GM12878 (cell line): Measurements from ENCODE around the gene PCID2. TPM values are rescaled to one million over a fixed set of nuclear protein-coding genes. Genes with fewer than 3 reads are reported as not detected.
"Not testable (repeated sequence)": the region's sequence is repeated elsewhere in the genome, so short reads cannot be mapped to it uniquely, and the experiment has no call there.

ENCODE experiments used
- ATAC-seq: fragments of 200-7000 bp; cut with Tn5 transposase; 3 replicates; pipeline ENCODE4 v1.9.1; 2020; ENCODE audit warnings: mild to moderate bottlenecking, moderate library complexity
- BruUV-seq: library from RNA; stranded (reverse); fragments of 400-500 nt; replicated peaks from 2 replicates; lab custom pipeline; 2021; lab: Mats Ljungman, UMichigan
- CTCF ChIA-PET: fragments of 300-600 bp; sonication (Branson Sonifier 250); formaldehyde crosslinking; extraction: SDS; loops from one replicate; lab custom pipeline; 2021; ENCODE audit warnings: inconsistent platforms; lab: Yijun Ruan, JAX
- POLR2A ChIA-PET: fragments of 350-600 bp; formaldehyde crosslinking; extraction: SDS; loops from one replicate; lab custom pipeline; 2021; ENCODE audit warnings: inconsistent platforms; lab: Charles Lee
- RAD21 ChIA-PET: fragments of 300-600 bp; sonication (Branson Sonifier 250); formaldehyde crosslinking; loops from one replicate; lab custom pipeline; 2023; ENCODE audit warnings: antibody characterized with exemption; ENCODE audit not compliant: unreplicated experiment; lab: Charles Lee
- SMC1A ChIA-PET: fragments of 300-600 bp; sonication (Branson Sonifier 250); formaldehyde crosslinking; loops from one replicate; lab custom pipeline; 2023; ENCODE audit not compliant: unreplicated experiment, uncharacterized antibody; lab: Charles Lee
- DNase-seq: peaks from one replicate; pipeline ENCODE4 v3.0.0-alpha.2; 2011; ENCODE audit warnings: low read depth, low spot score
- FAIRE-seq: peaks from 3 replicates; lab custom pipeline; 2011; peaks lifted over from hg19 to GRCh38; lab: Jason Lieb, UNC
- H2AFZ ChIP-seq: 2 replicates; pipeline ENCODE4 v1.6.0; 2011; ENCODE audit warnings: low read depth, low read length, control low read depth; ENCODE audit not compliant: control insufficient read depth
- H3K27ac ChIP-seq: 2 replicates; pipeline ENCODE4 v1.5.1; 2011; ENCODE audit warnings: control low read depth; ENCODE audit not compliant: control insufficient read depth, insufficient read depth
- H3K27me3 ChIP-seq, 2 experiments: replicated peaks in 1 of 2; 2 replicates each; pipeline versions ENCODE4 v1.6.0 to v1.6.1; 2011; ENCODE audit warnings: low read length in 1 of 2; ENCODE audit not compliant: control insufficient read depth in 2 of 2, insufficient read depth in 2 of 2
- H3K36me3 ChIP-seq, 2 experiments: 2 replicates each; pipeline ENCODE4 v1.5.1; 2011; ENCODE audit warnings: low read length in 1 of 2; ENCODE audit not compliant: control insufficient read depth in 2 of 2, insufficient read depth in 2 of 2
- H3K4me1 ChIP-seq: 2 replicates; pipeline ENCODE4 v1.6.1; 2011; ENCODE audit warnings: mild to moderate bottlenecking, low read length, moderate library complexity, mixed read lengths; ENCODE audit not compliant: control insufficient read depth, insufficient read depth
- H3K4me2 ChIP-seq: 2 replicates; pipeline ENCODE4 v1.6.0; 2011; ENCODE audit warnings: control low read depth; ENCODE audit not compliant: control insufficient read depth, insufficient read depth
- H3K4me3 ChIP-seq: fragments of 200-600 bp; sonication (generic); 2 replicates; pipeline ENCODE4 v1.5.1; 2016
- H3K79me2 ChIP-seq: 2 replicates; pipeline ENCODE4 v1.6.0; 2011; ENCODE audit warnings: low read length; ENCODE audit not compliant: control insufficient read depth, insufficient read depth
- H3K9ac ChIP-seq: 2 replicates; pipeline ENCODE4 v1.8.0; 2011; ENCODE audit warnings: low read length, control low read depth, mixed read lengths; ENCODE audit not compliant: control insufficient read depth, insufficient read depth
- H3K9me3 ChIP-seq: replicated peaks from 3 replicates; pipeline ENCODE4 v1.5.1; 2011; ENCODE audit warnings: mild to moderate bottlenecking, low read length; ENCODE audit not compliant: control insufficient read depth, insufficient read depth
- H4K20me1 ChIP-seq: 2 replicates; pipeline ENCODE4 v1.6.0; 2011; ENCODE audit not compliant: control insufficient read depth, insufficient read depth
- CEBPB ChIP-seq, 2 experiments: fragments of 150-350 bp in 1 of 2; IDR thresholded peaks; 2 replicates each; pipeline ENCODE4 v1.6.1; 2012 to 2014; ENCODE audit warnings: low read depth in 2 of 2, low read length in 2 of 2, borderline replicate concordance in 1 of 2, inconsistent platforms in 1 of 2
- PAX8 ChIP-seq: fragments of 450-650 bp; IDR thresholded peaks from 2 replicates; pipeline ENCODE4 v1.6.1; 2017; ENCODE audit warnings: mild to moderate bottlenecking, moderate library complexity
- RB1 ChIP-seq: fragments of 450-650 bp; formaldehyde crosslinking; IDR thresholded peaks from 2 replicates; pipeline ENCODE4 v1.6.1; 2017; ENCODE audit warnings: mild to moderate bottlenecking, borderline replicate concordance
- RFX5 ChIP-seq: IDR thresholded peaks from 2 replicates; pipeline ENCODE4 v1.6.1; 2011; ENCODE audit warnings: low read depth, low read length, improper control_type of control experiment
- ZNF384 ChIP-seq: IDR thresholded peaks from 2 replicates; pipeline ENCODE4 v1.6.1; 2012; ENCODE audit warnings: low read depth, mild to moderate bottlenecking, low read length, improper control_type of control experiment, borderline replicate concordance
- WGBS: methylation state at CpG from one replicate; pipeline ENCODE4 v1.1.6; 2016; ENCODE audit warnings: low lambda C conversion rate; ENCODE audit not compliant: insufficient replicate concordance, insufficient coverage; ENCODE audit errors: missing lambda C conversion rate; 5-methylcytosine and 5-hydroxymethylcytosine counted together
- in situ Hi-C: fragments of 300-500 bp; cut with MboI; formaldehyde crosslinking; loops from 9 replicates; pipeline ENCODE4 v1.14.3; 2018; ENCODE audit warnings: mixed read lengths
- intact Hi-C: fragments of 100-400 bp; cut with micrococcal nuclease; formaldehyde crosslinking; loops from one replicate; pipeline ENCODE4 v1.14.2; 2022; ENCODE audit not compliant: unreplicated experiment
- polyA plus RNA-seq, 11 experiments: library from polyadenylated mRNA; depleted of rRNA in 4 of 11; unstranded in 6 of 11; stranded (reverse) in 5 of 11; fragments of >200 nt; fragmentation: Nextera tagmentation in 4 of 11; fragmentation: Illumina TruSeq in 1 of 11; extraction: Ambion mirVana in 4 of 11; extraction: Trizol in 1 of 11; gene quantifications; 1 replicate in 1 of 11; 2 replicates in 10 of 11; pipeline versions ENCODE4 v1.2.1 to v1.2.3, GENCODE V29; 2011 to 2016; ENCODE audit warnings: inconsistent platforms in 2 of 11, missing spikeins in 2 of 11, low read depth in 1 of 11
- total RNA-seq, 4 experiments: library from RNA; depleted of rRNA in 3 of 4; stranded (reverse); fragments of >200 nt in 3 of 4; fragmentation: Illumina TruSeq in 1 of 4; extraction: Trizol in 1 of 4; gene quantifications; 2 replicates each; pipeline versions ENCODE4 v1.2.1 to v1.2.3, GENCODE V29; 2013 to 2021

PCID2 gene
- total and polyA plus RNA-seq, 10 of the 15 experiments (the other 5 are each of a cell fraction or from before 2014, with no cell fraction given), result 37.0 to 98.1 (median 58.3) TPM

- in situ Hi-C loops, SMC1A ChIA-PET: not testable (repeated sequence)
These were observed 49.4 kb upstream of the PCID2 start for GRCh38 chr13:113257908-113258307.

GRCh38 chr13:113252516-113253095, 44.1 kb upstream of the PCID2 start:
- Histone ChIP-seq H3K4me2 (no peak overlapping the region), H3K79me2 (no peaks in the 10 kb centered on the region), H4K20me1 (no peaks in the 10 kb centered on the region), H3K9me3 (no peaks in the 10 kb centered on the region), H3K36me3 (peaks cover 13 to 19% of the 10 kb centered on the region in 2 experiments), H2AFZ (no peak overlapping the region), H3K27ac (no peak overlapping the region), H3K4me3 (no peak overlapping the region), H3K9ac (no peak overlapping the region), H3K4me1 (no peaks in the 10 kb centered on the region), H3K27me3 (no peaks in the 10 kb centered on the region)
- ATAC-seq (no peak), DNase-seq (no peak), FAIRE-seq (no peak)
- 92% methylated on average over 11 of the region's 11 CpGs for WGBS
- ChIA-PET SMC1A (no interaction called here), POLR2A (no interaction called here), RAD21 (interaction anchor here (0.6 kb wide), 1 partner anchor 18 kb away, joined by 3 read pairs; no protein-coding TSS in a partner anchor), CTCF (no interaction called here)
- intact Hi-C loops, result no loop called here
- BruUV-seq, result no TSS peak
- in situ Hi-C loops, result no loop called here
- TF ChIP-seq ZNF384 (no peak), PAX8 (no peak), RFX5 (no peak), CEBPB (IDR thresholded peaks at IDR 0.05; ENCODE audit: borderline replicate concordance in 1 of 2, low read depth in 2 of 2, low read length in 2 of 2) (no peak), RB1 (no peak)

More at GRCh38 chr13:113257908-113258307, 49.4 kb upstream of the PCID2 start:
- H3K27ac ChIP-seq, ATAC-seq, FAIRE-seq, H3K9ac ChIP-seq, H3K9me3 ChIP-seq, H3K4me3 ChIP-seq, RAD21 ChIA-PET, H3K79me2 ChIP-seq, POLR2A ChIA-PET, H2AFZ ChIP-seq, H3K4me1 ChIP-seq, CTCF ChIA-PET, DNase-seq, H3K27me3 ChIP-seq, BruUV-seq, H4K20me1 ChIP-seq, intact Hi-C loops, H3K4me2 ChIP-seq: not testable (repeated sequence)
- 97% methylated on average over 6 of the region's 6 CpGs for WGBS
- peaks cover 8 to 10% of the 10 kb centered on the region in 2 experiments; a peak in 3 of 4 replicates for H3K36me3 ChIP-seq
